KMS-11 (cell line): ENCODE measurements around the gene FAM131A.

ENCODE experiments used
- H2AFZ ChIP-seq: fragments of 200-600 bp; sonication (generic); 2 replicates; pipeline ENCODE4 v1.6.1; 2016; ENCODE audit warnings: antibody characterized with exemption, mixed run types, low read depth
- H3K27ac ChIP-seq: fragments of 200-600 bp; sonication (generic); 2 replicates; pipeline ENCODE4 v1.6.1; 2016; ENCODE audit warnings: mild to moderate bottlenecking, mixed run types
- H3K27me3 ChIP-seq: fragments of 200-600 bp; sonication (generic); 2 replicates; pipeline ENCODE4 v1.6.1; 2017; ENCODE audit warnings: mild to moderate bottlenecking, low read depth, mixed run types, moderate library complexity; ENCODE audit not compliant: insufficient read depth
- H3K36me3 ChIP-seq: fragments of 200-600 bp; sonication (generic); 2 replicates; pipeline ENCODE4 v1.6.1; 2017; ENCODE audit warnings: mild to moderate bottlenecking, mixed run types; ENCODE audit not compliant: insufficient read depth
- H3K4me1 ChIP-seq: fragments of 200-600 bp; sonication (generic); 2 replicates; pipeline ENCODE4 v1.6.1; 2016; ENCODE audit warnings: mild to moderate bottlenecking, low read depth, mixed run types; ENCODE audit not compliant: poor library complexity, severe bottlenecking
- H3K4me2 ChIP-seq: fragments of 200-600 bp; sonication (generic); 2 replicates; pipeline ENCODE4 v1.7.0; 2016; ENCODE audit warnings: mild to moderate bottlenecking, mixed run types
- H3K4me3 ChIP-seq: fragments of 200-600 bp; sonication (generic); IDR thresholded peaks from 2 replicates; pipeline ENCODE4 v1.6.1; 2017; ENCODE audit warnings: low read depth, low read length, mixed read lengths; ENCODE audit not compliant: insufficient read depth
- H3K79me2 ChIP-seq: fragments of 200-600 bp; sonication (generic); 2 replicates; pipeline ENCODE4 v1.6.1; 2016; ENCODE audit warnings: low read depth, mixed run types; ENCODE audit not compliant: insufficient read depth
- H3K9ac ChIP-seq: fragments of 200-600 bp; sonication (generic); 2 replicates; pipeline ENCODE4 v1.6.1; 2016; ENCODE audit warnings: mild to moderate bottlenecking, mixed run types
- H4K20me1 ChIP-seq: fragments of 200-600 bp; sonication (generic); 2 replicates; pipeline ENCODE4 v1.6.1; 2016; ENCODE audit warnings: mild to moderate bottlenecking, mixed run types; ENCODE audit not compliant: insufficient read depth
- TF ChIP-seq, protein P1 (sequence below): fragments of 200-600 bp; sonication (generic); conservative IDR thresholded peaks from 2 replicates; pipeline ENCODE4 v1.6.1; 2017; ENCODE audit warnings: low read depth, mild to moderate bottlenecking, antibody characterized with exemption, low read length, moderate library complexity, mixed read lengths

The FAM131A gene

GRCh38 chr3:184380185-184380626, 42.8 kb downstream of the FAM131A start:
- H3K4me3 ChIP-seq, result no peak overlapping the region
- no peak overlapping the region for H3K27ac ChIP-seq
- H3K36me3 ChIP-seq, result no peaks in the 10 kb centered on the region
- H3K4me2 ChIP-seq, result no peak overlapping the region
- H3K9ac ChIP-seq, result no peak overlapping the region
- TF ChIP-seq, protein P1, sequence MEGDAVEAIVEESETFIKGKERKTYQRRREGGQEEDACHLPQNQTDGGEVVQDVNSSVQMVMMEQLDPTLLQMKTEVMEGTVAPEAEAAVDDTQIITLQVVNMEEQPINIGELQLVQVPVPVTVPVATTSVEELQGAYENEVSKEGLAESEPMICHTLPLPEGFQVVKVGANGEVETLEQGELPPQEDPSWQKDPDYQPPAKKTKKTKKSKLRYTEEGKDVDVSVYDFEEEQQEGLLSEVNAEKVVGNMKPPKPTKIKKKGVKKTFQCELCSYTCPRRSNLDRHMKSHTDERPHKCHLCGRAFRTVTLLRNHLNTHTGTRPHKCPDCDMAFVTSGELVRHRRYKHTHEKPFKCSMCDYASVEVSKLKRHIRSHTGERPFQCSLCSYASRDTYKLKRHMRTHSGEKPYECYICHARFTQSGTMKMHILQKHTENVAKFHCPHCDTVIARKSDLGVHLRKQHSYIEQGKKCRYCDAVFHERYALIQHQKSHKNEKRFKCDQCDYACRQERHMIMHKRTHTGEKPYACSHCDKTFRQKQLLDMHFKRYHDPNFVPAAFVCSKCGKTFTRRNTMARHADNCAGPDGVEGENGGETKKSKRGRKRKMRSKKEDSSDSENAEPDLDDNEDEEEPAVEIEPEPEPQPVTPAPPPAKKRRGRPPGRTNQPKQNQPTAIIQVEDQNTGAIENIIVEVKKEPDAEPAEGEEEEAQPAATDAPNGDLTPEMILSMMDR, result no peak
- H3K4me1 ChIP-seq, result no peaks in the 10 kb centered on the region
- peak overlapping the region; percentile 32 for H2AFZ ChIP-seq
- no peaks in the 10 kb centered on the region for H4K20me1 ChIP-seq
- peaks cover 55% of the 10 kb centered on the region for H3K27me3 ChIP-seq
- no peaks in the 10 kb centered on the region for H3K79me2 ChIP-seq

- no peaks in the 10 kb centered on the region for H3K36me3 ChIP-seq
- no peak overlapping the region for H3K4me2 ChIP-seq
- no peak overlapping the region for H3K27ac ChIP-seq
- no peaks in the 10 kb centered on the region for H3K4me1 ChIP-seq
- H4K20me1 ChIP-seq, result no peaks in the 10 kb centered on the region
- H3K79me2 ChIP-seq, result no peaks in the 10 kb centered on the region
- H3K9ac ChIP-seq, result no peak overlapping the region
- H3K27me3 ChIP-seq, result peaks cover 50% of the 10 kb centered on the region
- TF ChIP-seq, protein P1, result no peak
- H2AFZ ChIP-seq, result peak overlapping the region; percentile 32; the same call in 1 of the 2 replicates
- no peak overlapping the region for H3K4me3 ChIP-seq
Measured at GRCh38 chr3:184380627-184381260, 43.3 kb downstream of the FAM131A start.

- Histone ChIP-seq H4K20me1 (no peaks in the 10 kb centered on the region), H3K27me3 (peaks cover 42% of the 10 kb centered on the region), H2AFZ (no peak overlapping the region), H3K4me2 (no peak overlapping the region), H3K4me3 (no peak overlapping the region), H3K79me2 (no peaks in the 10 kb centered on the region), H3K36me3 (no peaks in the 10 kb centered on the region), H3K27ac (no peak overlapping the region), H3K4me1 (no peaks in the 10 kb centered on the region), H3K9ac (no peak overlapping the region)
- TF ChIP-seq, protein P1, result no peak
Measured at GRCh38 chr3:184381261-184382224, 44.1 kb downstream of the FAM131A start.

DNA sequence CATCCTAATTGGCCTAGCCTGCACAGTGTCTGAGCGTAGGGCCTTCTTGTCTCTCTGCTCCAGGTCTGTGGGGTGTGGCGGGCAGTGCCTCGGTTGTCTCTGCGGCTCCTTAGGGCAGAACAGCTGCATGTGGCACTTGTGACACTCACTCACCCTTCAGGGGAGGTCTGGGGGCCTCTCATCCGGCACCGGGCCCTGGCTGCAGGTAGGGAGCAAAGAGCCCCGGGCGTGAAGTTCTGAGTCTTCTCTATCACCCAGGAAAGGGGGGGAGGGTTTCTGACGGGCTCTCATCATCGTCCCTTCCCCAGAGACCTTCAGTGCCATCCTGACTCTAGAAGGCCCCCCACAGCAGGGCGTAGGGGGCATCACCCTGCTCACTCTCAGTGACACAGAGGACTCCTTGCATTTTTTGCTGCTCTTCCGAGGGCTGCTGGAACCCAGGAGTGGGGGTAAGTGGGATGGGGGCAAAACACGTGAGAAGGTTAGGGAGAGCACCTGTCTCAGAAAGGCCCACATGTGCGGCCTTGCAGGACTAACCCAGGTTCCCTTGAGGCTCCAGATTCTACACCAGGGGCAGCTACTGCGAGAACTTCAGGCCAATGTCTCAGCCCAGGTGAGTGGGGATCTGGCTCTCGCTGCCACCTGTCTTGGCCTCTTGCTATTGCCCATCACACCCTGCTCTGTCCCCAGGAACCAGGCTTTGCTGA, 45.1 kb downstream of the FAM131A start:
- no peaks in the 10 kb centered on the region for H4K20me1 ChIP-seq
- H3K36me3 ChIP-seq, result no peaks in the 10 kb centered on the region
- no peak overlapping the region for H3K4me2 ChIP-seq
- no peak overlapping the region for H2AFZ ChIP-seq
- no peak overlapping the region for H3K27ac ChIP-seq
- H3K9ac ChIP-seq, result no peak overlapping the region
- no peaks in the 10 kb centered on the region for H3K4me1 ChIP-seq
- H3K4me3 ChIP-seq, result no peak overlapping the region
- TF ChIP-seq, protein P1, result no peak
- H3K79me2 ChIP-seq, result no peaks in the 10 kb centered on the region
- peaks cover 33% of the 10 kb centered on the region for H3K27me3 ChIP-seq
